Upper lobe of right lung (tissue), 1 donor: ENCODE data around the gene RDH11. TPM values are rescaled to one million over a fixed set of nuclear protein-coding genes. Genes with fewer than 3 reads are reported as not detected.
A peak's percentile ranks its signal among the peaks of the same experiment; 100 is the strongest.
"Not testable (repeated sequence)": the region's sequence is repeated elsewhere in the genome, so short reads cannot be mapped to it uniquely, and the experiment has no call there.

Experiments used
- ATAC-seq: fragments of 200-7000 bp; cut with Tn5 transposase; one replicate; pipeline ENCODE4 v1.9.1; 2020; ENCODE audit warnings: mild to moderate bottlenecking, moderate library complexity
- DNase-seq: peaks from one replicate; pipeline ENCODE4 v3.0.0-alpha.2; 2020
- H3K27ac ChIP-seq: fragments of 200-600 bp; one replicate; pipeline ENCODE4 v1.8.0; 2022
- H3K27me3 ChIP-seq: fragments of 200-600 bp; one replicate; pipeline ENCODE4 v1.8.0; 2022; ENCODE audit warnings: mild to moderate bottlenecking
- H3K36me3 ChIP-seq: fragments of 200-600 bp; one replicate; pipeline ENCODE4 v1.8.0; 2022
- H3K4me1 ChIP-seq: fragments of 200-600 bp; one replicate; pipeline ENCODE4 v1.8.0; 2022
- H3K4me3 ChIP-seq: fragments of 200-600 bp; one replicate; pipeline ENCODE4 v1.8.0; 2022; ENCODE audit warnings: mild to moderate bottlenecking
- H3K9me3 ChIP-seq: fragments of 200-600 bp; one replicate; pipeline ENCODE4 v1.8.0; 2022
- CTCF ChIP-seq: fragments of 200-600 bp; IDR thresholded peaks from one replicate; pipeline ENCODE4 v1.8.0; 2022; ENCODE audit warnings: antibody characterized with exemption
- intact Hi-C: fragments of 100-400 bp; cut with DNase I; formaldehyde crosslinking; loops from one replicate; pipeline ENCODE4 v1.11.0; 2022
- total RNA-seq: library from RNA; stranded (reverse); fragmentation: NEBNext Ultra II Directional; extraction: Animal tissue kit (Norgen Biotek cat#: 25700); gene quantifications from one replicate; pipeline ENCODE4 v1.2.1, GENCODE V29; 2021
- donor health status: DM: no; HTN: yes; CAD: no; lungs with severe emphysema.

RDH11 gene
- total RNA-seq, 1 donor from 2014 or later, result 58.4 TPM

GRCh38 chr14:67725171-67725570, 29.6 kb upstream of the RDH11 start:
- Histone ChIP-seq H3K27me3 (peaks cover 6% of the 10 kb centered on the region), H3K27ac (no peak overlapping the region), H3K9me3 (no peaks in the 10 kb centered on the region), H3K36me3 (no peaks in the 10 kb centered on the region), H3K4me1 (no peaks in the 10 kb centered on the region), H3K4me3 (no peak overlapping the region)
- no peak for ATAC-seq
- TF ChIP-seq CTCF, result no peak
- intact Hi-C loops, result no loop called here
- no peak for DNase-seq

DNA sequence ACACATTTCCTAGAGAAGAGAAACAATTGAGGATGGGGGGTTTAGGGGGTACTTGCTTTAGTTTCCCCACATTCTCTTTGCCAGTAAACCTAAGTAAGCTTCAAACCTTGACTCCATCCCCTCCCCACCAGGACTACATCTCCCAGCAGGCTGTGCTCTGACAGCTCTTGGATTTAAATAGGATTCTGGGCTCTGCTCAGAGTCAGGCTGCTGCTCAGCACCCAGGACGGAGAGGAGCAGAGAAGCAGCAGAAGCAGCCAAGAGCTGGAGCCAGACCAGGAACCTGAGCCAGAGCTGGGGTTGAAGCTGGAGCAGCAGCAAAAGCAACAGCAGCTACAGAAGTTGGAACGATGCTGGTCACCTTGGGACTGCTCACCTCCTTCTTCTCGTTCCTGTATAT, 26.7 kb upstream of the RDH11 start:
- no peak for TF ChIP-seq CTCF
- no peak overlapping the region for H3K27ac ChIP-seq
- H3K4me1 ChIP-seq, result no peaks in the 10 kb centered on the region
- no peaks in the 10 kb centered on the region for H3K36me3 ChIP-seq
- ATAC-seq, result peak; percentile 22
- no peak for DNase-seq
- H3K27me3 ChIP-seq, result peaks cover 6% of the 10 kb centered on the region
- no peak overlapping the region for H3K4me3 ChIP-seq
- intact Hi-C loops, result no loop called here
- H3K9me3 ChIP-seq, result no peaks in the 10 kb centered on the region

GRCh38 chr14:67721875-67722274, 26.3 kb upstream of the RDH11 start:
- Histone ChIP-seq H3K4me3 (no peak overlapping the region), H3K9me3 (no peaks in the 10 kb centered on the region), H3K36me3 (no peaks in the 10 kb centered on the region), H3K27ac (no peak overlapping the region), H3K4me1 (no peaks in the 10 kb centered on the region), H3K27me3 (peaks cover 6% of the 10 kb centered on the region)
- DNase-seq (no peak), ATAC-seq (no peak)
- intact Hi-C loops, result no loop called here
- no peak for TF ChIP-seq CTCF

GRCh38 chr14:67719866-67720265, 24.3 kb upstream of the RDH11 start:
- no peaks in the 10 kb centered on the region for H3K36me3 ChIP-seq
- no peak overlapping the region for H3K27ac ChIP-seq
- H3K4me3 ChIP-seq, result no peak overlapping the region
- no peak for TF ChIP-seq CTCF
- ATAC-seq (no peak), DNase-seq (no peak)
- peaks cover 6% of the 10 kb centered on the region for H3K27me3 ChIP-seq
- no peaks in the 10 kb centered on the region for H3K9me3 ChIP-seq
- H3K4me1 ChIP-seq, result no peaks in the 10 kb centered on the region
- intact Hi-C loops, result no loop called here

DNA sequence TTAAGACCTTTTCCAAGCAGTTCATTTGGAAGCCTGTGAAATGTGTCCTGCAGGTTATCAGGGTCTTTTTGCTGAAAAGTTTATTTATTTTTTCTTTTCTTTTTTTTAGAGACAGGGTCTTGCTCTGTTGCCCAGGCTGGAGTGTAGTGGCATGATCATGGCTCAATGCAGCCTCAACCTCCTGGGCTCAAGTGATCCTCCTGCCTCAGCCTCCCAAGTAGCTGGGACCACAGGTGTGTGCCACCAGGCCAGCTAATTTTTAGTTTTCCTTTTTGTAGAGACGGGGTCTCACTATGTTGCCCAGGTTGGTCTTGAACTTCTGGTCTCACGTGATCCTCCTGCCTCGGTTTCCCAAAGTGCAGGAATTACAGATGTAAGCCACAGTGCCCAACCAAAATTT, 23.8 kb upstream of the RDH11 start:
- H3K9me3 ChIP-seq, H3K4me3 ChIP-seq, intact Hi-C loops, H3K4me1 ChIP-seq, H3K27ac ChIP-seq, ATAC-seq, DNase-seq, H3K27me3 ChIP-seq, H3K36me3 ChIP-seq: not testable (repeated sequence)

- no peaks in the 10 kb centered on the region for H3K4me1 ChIP-seq
- ATAC-seq (no peak), DNase-seq (no peak)
- no peaks in the 10 kb centered on the region for H3K27me3 ChIP-seq
- H3K4me3 ChIP-seq, result no peak overlapping the region
- no peaks in the 10 kb centered on the region for H3K36me3 ChIP-seq
- no peak for TF ChIP-seq CTCF
- H3K9me3 ChIP-seq, result no peaks in the 10 kb centered on the region
- no peak overlapping the region for H3K27ac ChIP-seq
- intact Hi-C loops, result no loop called here
Measured at GRCh38 chr14:67718265-67718664, 22.7 kb upstream of the RDH11 start.
